HEK293 (cell line): ENCODE data around the gene PLCL1.

ENCODE experiments used
- CTCF ChIA-PET: fragments of 350-600 bp; formaldehyde crosslinking; extraction: SDS; loops from one replicate; lab custom pipeline; 2021; ENCODE audit warnings: antibody characterized with exemption; lab: Yijun Ruan, JAX
- POLR2A ChIA-PET: fragments of 300-600 bp; formaldehyde crosslinking; extraction: SDS; loops from one replicate; lab custom pipeline; 2020; ENCODE audit warnings: antibody characterized with exemption, inconsistent platforms; lab: Yijun Ruan, JAX
- H3K27ac ChIP-seq: fragments of 200-500 bp; sonication (Bioruptor generic); 2 replicates; pipeline ENCODE4 v1.5.1; 2014; ENCODE audit warnings: low read depth, low read length, control low read depth, inconsistent platforms; ENCODE audit errors: extremely low read depth
- H3K36me3 ChIP-seq, 2 experiments: fragments of 200-500 bp in 1 of 2; sonication (Bioruptor generic) in 1 of 2; 1 replicate in 1 of 2; 2 replicates in 1 of 2; pipeline ENCODE4 v1.5.1; 2014 to 2017; ENCODE audit warnings: inconsistent platforms in 2 of 2, low read length in 2 of 2; ENCODE audit not compliant: control insufficient read depth in 2 of 2, insufficient read depth in 1 of 2
- H3K4me1 ChIP-seq: fragments of 200-500 bp; sonication (Bioruptor generic); 2 replicates; pipeline ENCODE4 v1.5.1; 2014; ENCODE audit warnings: mild to moderate bottlenecking, low read length, inconsistent platforms; ENCODE audit not compliant: control insufficient read depth, insufficient read depth
- H3K4me3 ChIP-seq: 2 replicates; pipeline ENCODE4 v1.5.1; 2011; ENCODE audit warnings: low read depth, mild to moderate bottlenecking, control low read depth, low read length, moderate library complexity
- H3K9me3 ChIP-seq: fragments of 200-500 bp; sonication (Bioruptor generic); 2 replicates; pipeline ENCODE4 v1.5.1; 2014; ENCODE audit warnings: low read depth, low read length, inconsistent platforms; ENCODE audit not compliant: control insufficient read depth, insufficient read depth
- KLF8 ChIP-seq: fragments of 450-650 bp; formaldehyde crosslinking; IDR thresholded peaks from 2 replicates; pipeline ENCODE4 v1.5.1; 2016; ENCODE audit warnings: missing biosample characterization, missing genetic modification characterization
- OSR2 ChIP-seq: fragments of 450-650 bp; formaldehyde crosslinking; IDR thresholded peaks from 2 replicates; pipeline ENCODE4 v1.5.1; 2016; ENCODE audit warnings: missing biosample characterization, missing genetic modification characterization
- PBX3 ChIP-seq: sonication (generic); formaldehyde crosslinking; IDR thresholded peaks from 2 replicates; pipeline ENCODE4 v1.8.1; 2022; ENCODE audit warnings: mild to moderate bottlenecking, moderate library complexity, missing genetic modification reagents
- RBAK ChIP-seq: fragments of 450-650 bp; formaldehyde crosslinking; IDR thresholded peaks from 2 replicates; pipeline ENCODE4 v1.5.1; 2016; ENCODE audit warnings: missing biosample characterization, missing genetic modification characterization
- SCRT2 ChIP-seq: fragments of 450-650 bp; formaldehyde crosslinking; IDR thresholded peaks from 2 replicates; pipeline ENCODE4 v1.5.1; 2016; ENCODE audit warnings: missing biosample characterization, missing genetic modification characterization
- ZBTB17 ChIP-seq: fragments of 450-650 bp; formaldehyde crosslinking; IDR thresholded peaks from 2 replicates; pipeline ENCODE4 v1.5.1; 2016; ENCODE audit warnings: missing biosample characterization, missing genetic modification characterization
- ZBTB20 ChIP-seq: fragments of 450-650 bp; formaldehyde crosslinking; IDR thresholded peaks from 2 replicates; pipeline ENCODE4 v1.5.1; 2016; ENCODE audit warnings: missing biosample characterization, missing genetic modification characterization
- ZEB2 ChIP-seq: fragments of 450-650 bp; formaldehyde crosslinking; IDR thresholded peaks from 2 replicates; pipeline ENCODE4 v1.5.1; 2016; ENCODE audit warnings: missing biosample characterization, missing genetic modification characterization
- ZFP69B ChIP-seq: fragments of 450-650 bp; formaldehyde crosslinking; IDR thresholded peaks from 2 replicates; pipeline ENCODE4 v1.5.1; 2016; ENCODE audit warnings: missing biosample characterization, missing genetic modification characterization
- ZNF133 ChIP-seq: fragments of 450-650 bp; formaldehyde crosslinking; IDR thresholded peaks from 2 replicates; pipeline ENCODE4 v1.5.1; 2016; ENCODE audit warnings: missing biosample characterization, missing genetic modification characterization
- ZNF175 ChIP-seq: fragments of 450-650 bp; formaldehyde crosslinking; IDR thresholded peaks from 2 replicates; pipeline ENCODE4 v1.5.1; 2016; ENCODE audit warnings: missing biosample characterization, missing genetic modification characterization
- ZNF23 ChIP-seq: fragments of 450-650 bp; formaldehyde crosslinking; IDR thresholded peaks from 2 replicates; pipeline ENCODE4 v1.5.1; 2016; ENCODE audit warnings: missing biosample characterization, missing genetic modification characterization, borderline replicate concordance
- ZNF366 ChIP-seq: fragments of 450-650 bp; formaldehyde crosslinking; conservative IDR thresholded peaks from 2 replicates; pipeline ENCODE4 v1.5.1; 2016; ENCODE audit warnings: missing biosample characterization, missing genetic modification characterization
- ZNF433 ChIP-seq: fragments of 450-650 bp; formaldehyde crosslinking; IDR thresholded peaks from 2 replicates; pipeline ENCODE4 v1.5.1; 2016; ENCODE audit warnings: missing biosample characterization, missing genetic modification characterization, low read depth
- ZNF514 ChIP-seq: fragments of 450-650 bp; formaldehyde crosslinking; IDR thresholded peaks from 2 replicates; pipeline ENCODE4 v1.5.1; 2016; ENCODE audit warnings: missing biosample characterization, missing genetic modification characterization
- ZNF600 ChIP-seq: fragments of 450-650 bp; formaldehyde crosslinking; IDR thresholded peaks from 2 replicates; pipeline ENCODE4 v1.5.1; 2016; ENCODE audit warnings: missing biosample characterization, missing genetic modification characterization
- ZNF645 ChIP-seq: fragments of 450-650 bp; formaldehyde crosslinking; IDR thresholded peaks from 2 replicates; pipeline ENCODE4; 2016; ENCODE audit warnings: missing biosample characterization, missing genetic modification characterization
- ZNF777 ChIP-seq: fragments of 450-650 bp; formaldehyde crosslinking; IDR thresholded peaks from 2 replicates; pipeline ENCODE4 v1.5.1; 2017; ENCODE audit warnings: missing biosample characterization, missing genetic modification characterization, borderline replicate concordance
- ZNF792 ChIP-seq: fragments of 450-650 bp; formaldehyde crosslinking; IDR thresholded peaks from 2 replicates; pipeline ENCODE4 v1.5.1; 2016; ENCODE audit warnings: missing biosample characterization, missing genetic modification characterization
- TF ChIP-seq, protein P1 (sequence below): fragments of 450-650 bp; formaldehyde crosslinking; IDR thresholded peaks from 2 replicates; pipeline ENCODE4 v1.5.1; 2016; ENCODE audit warnings: missing biosample characterization, missing genetic modification characterization
- TF ChIP-seq, protein P2 (sequence below): fragments of 450-650 bp; formaldehyde crosslinking; optimal IDR thresholded peaks from 2 replicates; pipeline ENCODE3; 2016; ENCODE audit warnings: missing biosample characterization, mild to moderate bottlenecking, missing genetic modification characterization

PLCL1 gene

DNA sequence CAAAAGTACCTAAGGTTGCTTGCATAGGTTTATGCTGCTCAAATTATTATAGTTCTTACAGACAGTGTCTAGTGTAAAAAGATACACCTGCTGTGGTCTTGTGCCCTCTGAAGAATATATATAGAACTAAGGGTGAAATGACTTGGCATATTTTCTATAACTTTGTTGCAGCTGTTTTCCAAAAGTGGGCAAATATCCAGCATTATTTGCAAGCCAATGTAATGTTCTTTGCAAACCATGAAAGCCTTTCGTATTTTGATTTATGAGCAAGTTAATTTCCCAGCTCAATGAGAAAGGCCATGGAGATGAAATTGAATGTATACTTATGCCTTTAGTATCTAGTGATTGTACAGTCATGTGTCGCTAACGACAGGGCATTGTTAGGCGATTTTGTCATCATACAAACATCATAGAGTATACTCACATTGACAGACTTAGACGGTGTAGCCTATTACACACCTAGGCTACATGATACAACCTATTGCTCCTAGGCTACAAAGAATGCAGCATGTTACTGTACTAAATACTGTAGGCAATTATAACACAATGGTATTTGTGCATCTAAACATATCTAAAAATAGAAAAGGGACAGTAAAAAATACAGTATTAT, 116.3 kb downstream of the PLCL1 start:
- no peaks in the 10 kb centered on the region for H3K4me1 ChIP-seq
- H3K36me3 ChIP-seq = no peaks in the 10 kb centered on the region
- CTCF ChIA-PET = no interaction called here
- H3K9me3 ChIP-seq = no peaks in the 10 kb centered on the region
- H3K4me3 ChIP-seq = no peak overlapping the region
- TF ChIP-seq RBAK (tag by site-specific recombination) = no peak
- TF ChIP-seq ZNF792 (tag by site-specific recombination) = no peak
- TF ChIP-seq ZNF514 (tag by site-specific recombination) = no peak
- TF ChIP-seq ZNF133 = no peak
- no peak for TF ChIP-seq SCRT2 (tag by site-specific recombination)
- H3K27ac ChIP-seq = no peak overlapping the region
- POLR2A ChIA-PET = no interaction called here

GRCh38 chr2:197924483-197924882, 120.1 kb downstream of the PLCL1 start:
- Histone ChIP-seq H3K9me3 (no peaks in the 10 kb centered on the region), H3K36me3 (no peaks in the 10 kb centered on the region), H3K27ac (no peak overlapping the region), H3K4me3 (no peak overlapping the region), H3K4me1 (no peaks in the 10 kb centered on the region)
- ChIA-PET POLR2A (no interaction called here), CTCF (interaction anchor here (0.5 to 0.7 kb wide), 2 partner anchors 17 to 381 kb away, joined by 3 to 5 read pairs; no protein-coding TSS in a partner anchor)
- TF ChIP-seq ZNF23 (no peak), ZBTB17 (tag by site-specific recombination) (no peak), ZNF366 (tag by site-specific recombination) (no peak), ZNF433 (no peak), ZNF600 (tag by site-specific recombination) (no peak), ZFP69B (no peak), ZNF645 (no peak), ZNF175 (no peak), ZNF777 (tag by site-specific recombination) (no peak), OSR2 (tag by site-specific recombination) (no peak), RBAK (tag by site-specific recombination) (no peak), ZEB2 (no peak), KLF8 (tag by site-specific recombination) (no peak), ZBTB20 (tag by site-specific recombination) (no peak), PBX3 (CRISPR knock-in tag) (no peak)
- TF ChIP-seq, protein P1, sequence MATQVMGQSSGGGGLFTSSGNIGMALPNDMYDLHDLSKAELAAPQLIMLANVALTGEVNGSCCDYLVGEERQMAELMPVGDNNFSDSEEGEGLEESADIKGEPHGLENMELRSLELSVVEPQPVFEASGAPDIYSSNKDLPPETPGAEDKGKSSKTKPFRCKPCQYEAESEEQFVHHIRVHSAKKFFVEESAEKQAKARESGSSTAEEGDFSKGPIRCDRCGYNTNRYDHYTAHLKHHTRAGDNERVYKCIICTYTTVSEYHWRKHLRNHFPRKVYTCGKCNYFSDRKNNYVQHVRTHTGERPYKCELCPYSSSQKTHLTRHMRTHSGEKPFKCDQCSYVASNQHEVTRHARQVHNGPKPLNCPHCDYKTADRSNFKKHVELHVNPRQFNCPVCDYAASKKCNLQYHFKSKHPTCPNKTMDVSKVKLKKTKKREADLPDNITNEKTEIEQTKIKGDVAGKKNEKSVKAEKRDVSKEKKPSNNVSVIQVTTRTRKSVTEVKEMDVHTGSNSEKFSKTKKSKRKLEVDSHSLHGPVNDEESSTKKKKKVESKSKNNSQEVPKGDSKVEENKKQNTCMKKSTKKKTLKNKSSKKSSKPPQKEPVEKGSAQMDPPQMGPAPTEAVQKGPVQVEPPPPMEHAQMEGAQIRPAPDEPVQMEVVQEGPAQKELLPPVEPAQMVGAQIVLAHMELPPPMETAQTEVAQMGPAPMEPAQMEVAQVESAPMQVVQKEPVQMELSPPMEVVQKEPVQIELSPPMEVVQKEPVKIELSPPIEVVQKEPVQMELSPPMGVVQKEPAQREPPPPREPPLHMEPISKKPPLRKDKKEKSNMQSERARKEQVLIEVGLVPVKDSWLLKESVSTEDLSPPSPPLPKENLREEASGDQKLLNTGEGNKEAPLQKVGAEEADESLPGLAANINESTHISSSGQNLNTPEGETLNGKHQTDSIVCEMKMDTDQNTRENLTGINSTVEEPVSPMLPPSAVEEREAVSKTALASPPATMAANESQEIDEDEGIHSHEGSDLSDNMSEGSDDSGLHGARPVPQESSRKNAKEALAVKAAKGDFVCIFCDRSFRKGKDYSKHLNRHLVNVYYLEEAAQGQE = no peak
- TF ChIP-seq, protein P2, sequence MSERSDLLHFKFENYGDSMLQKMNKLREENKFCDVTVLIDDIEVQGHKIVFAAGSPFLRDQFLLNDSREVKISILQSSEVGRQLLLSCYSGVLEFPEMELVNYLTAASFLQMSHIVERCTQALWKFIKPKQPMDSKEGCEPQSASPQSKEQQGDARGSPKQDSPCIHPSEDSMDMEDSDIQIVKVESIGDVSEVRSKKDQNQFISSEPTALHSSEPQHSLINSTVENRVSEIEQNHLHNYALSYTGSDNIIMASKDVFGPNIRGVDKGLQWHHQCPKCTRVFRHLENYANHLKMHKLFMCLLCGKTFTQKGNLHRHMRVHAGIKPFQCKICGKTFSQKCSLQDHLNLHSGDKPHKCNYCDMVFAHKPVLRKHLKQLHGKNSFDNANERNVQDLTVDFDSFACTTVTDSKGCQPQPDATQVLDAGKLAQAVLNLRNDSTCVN (tag by site-specific recombination) = no peak
